HUES48 (cell line): ENCODE measurements around the gene CLMN.
A peak's percentile ranks its signal among the peaks of the same experiment; 100 is the strongest.

Source experiments
- H3K27ac ChIP-seq: one replicate; pipeline ENCODE4 v1.7.0; 2013; ENCODE audit warnings: low read depth, low read length, inconsistent platforms
- H3K27me3 ChIP-seq: 2 replicates; pipeline ENCODE4 v1.6.1; 2013; ENCODE audit warnings: mild to moderate bottlenecking, low read length; ENCODE audit not compliant: control insufficient read depth, insufficient read depth
- H3K36me3 ChIP-seq: 2 replicates; pipeline ENCODE4 v1.6.1; 2013; ENCODE audit warnings: low read length; ENCODE audit not compliant: control insufficient read depth, insufficient read depth
- H3K4me1 ChIP-seq: 2 replicates; pipeline ENCODE4 v1.6.1; 2013; ENCODE audit warnings: mild to moderate bottlenecking, low read length; ENCODE audit not compliant: control insufficient read depth, insufficient read depth
- H3K4me3 ChIP-seq: 2 replicates; pipeline ENCODE4 v1.5.1; 2013; ENCODE audit warnings: mild to moderate bottlenecking, low read depth, low read length
- H3K9ac ChIP-seq: 2 replicates; pipeline ENCODE4 v1.6.1; 2013; ENCODE audit warnings: mild to moderate bottlenecking, low read depth, low read length, moderate library complexity
- H3K9me3 ChIP-seq: 2 replicates; pipeline ENCODE4 v1.6.1; 2013; ENCODE audit warnings: low read length; ENCODE audit not compliant: control insufficient read depth, insufficient read depth

The CLMN gene

GRCh38 chr14:95320078-95320895 is 579 bp upstream of the CLMN start:
- peak overlapping the region; percentile 56 for H3K4me3 ChIP-seq
- H3K9ac ChIP-seq = no peak overlapping the region
- H3K4me1 ChIP-seq = peaks cover 7% of the 10 kb centered on the region; the same call in 1 of the 2 replicates
- peaks cover 24% of the 10 kb centered on the region for H3K27me3 ChIP-seq
- H3K9me3 ChIP-seq = no peaks in the 10 kb centered on the region
- no peak overlapping the region for H3K27ac ChIP-seq
- no peaks in the 10 kb centered on the region for H3K36me3 ChIP-seq

GRCh38 chr14:95318399-95319311 is 1.1 kb downstream of the CLMN start:
- Histone ChIP-seq H3K36me3 (no peaks in the 10 kb centered on the region), H3K27ac (no peak overlapping the region), H3K4me1 (peaks cover 7% of the 10 kb centered on the region; the same call in 1 of the 2 replicates), H3K27me3 (peaks cover 24% of the 10 kb centered on the region), H3K9ac (no peak overlapping the region), H3K9me3 (no peaks in the 10 kb centered on the region), H3K4me3 (peak overlapping the region; percentile 80)

GRCh38 chr14:95317817-95318343 is 1.8 kb downstream of the CLMN start:
- H3K27ac ChIP-seq = no peak overlapping the region
- H3K9me3 ChIP-seq = no peaks in the 10 kb centered on the region
- no peaks in the 10 kb centered on the region for H3K36me3 ChIP-seq
- no peak overlapping the region for H3K9ac ChIP-seq
- H3K27me3 ChIP-seq = peaks cover 24% of the 10 kb centered on the region
- peaks cover 7% of the 10 kb centered on the region; the same call in 1 of the 2 replicates for H3K4me1 ChIP-seq
- H3K4me3 ChIP-seq = no peak overlapping the region

- Histone ChIP-seq H3K4me3 (no peak overlapping the region), H3K9ac (no peak overlapping the region), H3K27ac (no peak overlapping the region), H3K27me3 (peaks cover 24% of the 10 kb centered on the region), H3K4me1 (peaks cover 7% of the 10 kb centered on the region; the same call in 1 of the 2 replicates), H3K36me3 (no peaks in the 10 kb centered on the region), H3K9me3 (no peaks in the 10 kb centered on the region)
Measured at GRCh38 chr14:95316821-95317220, 2.9 kb downstream of the CLMN start.

GRCh38 chr14:95315579-95315978 is 4.1 kb downstream of the CLMN start:
- H3K4me3 ChIP-seq = no peak overlapping the region
- no peaks in the 10 kb centered on the region for H3K9me3 ChIP-seq
- H3K36me3 ChIP-seq = no peaks in the 10 kb centered on the region
- peaks cover 3% of the 10 kb centered on the region; the same call in 1 of the 2 replicates for H3K4me1 ChIP-seq
- no peak overlapping the region for H3K27ac ChIP-seq
- H3K9ac ChIP-seq = no peak overlapping the region
- H3K27me3 ChIP-seq = peaks cover 18% of the 10 kb centered on the region

- H3K4me3 ChIP-seq = no peak overlapping the region
- no peak overlapping the region for H3K27ac ChIP-seq
- H3K27me3 ChIP-seq = peaks cover 18% of the 10 kb centered on the region
- H3K9ac ChIP-seq = no peak overlapping the region
- H3K36me3 ChIP-seq = no peaks in the 10 kb centered on the region
- no peaks in the 10 kb centered on the region for H3K9me3 ChIP-seq
- H3K4me1 ChIP-seq = no peaks in the 10 kb centered on the region
Measured at GRCh38 chr14:95315156-95315555, 4.6 kb downstream of the CLMN start.

- Histone ChIP-seq H3K36me3 (no peaks in the 10 kb centered on the region), H3K27me3 (peaks cover 18% of the 10 kb centered on the region), H3K27ac (no peak overlapping the region), H3K4me3 (no peak overlapping the region), H3K4me1 (no peaks in the 10 kb centered on the region), H3K9ac (no peak overlapping the region), H3K9me3 (no peaks in the 10 kb centered on the region)
Measured at GRCh38 chr14:95314609-95315008, 5.1 kb downstream of the CLMN start.

- H3K9ac ChIP-seq = no peak overlapping the region
Measured at GRCh38 chr14:95313707-95314106, 6.0 kb downstream of the CLMN start.

GRCh38 chr14:95313190-95313589 is 6.5 kb downstream of the CLMN start:
- Histone ChIP-seq H3K9ac (no peak overlapping the region), H3K36me3 (no peaks in the 10 kb centered on the region), H3K27ac (no peak overlapping the region), H3K4me1 (no peaks in the 10 kb centered on the region), H3K9me3 (no peaks in the 10 kb centered on the region), H3K27me3 (peaks cover 5% of the 10 kb centered on the region), H3K4me3 (no peak overlapping the region)

More at GRCh38 chr14:95313707-95314106, 6.0 kb downstream of the CLMN start:
- no peak overlapping the region for H3K4me3 ChIP-seq
- H3K27ac ChIP-seq = no peak overlapping the region
- no peaks in the 10 kb centered on the region for H3K36me3 ChIP-seq
- no peaks in the 10 kb centered on the region for H3K9me3 ChIP-seq
- H3K27me3 ChIP-seq = peaks cover 10% of the 10 kb centered on the region
- H3K4me1 ChIP-seq = no peaks in the 10 kb centered on the region

GRCh38 chr14:95312311-95312710 is 7.4 kb downstream of the CLMN start:
- H3K36me3 ChIP-seq = no peaks in the 10 kb centered on the region
- no peak overlapping the region for H3K27ac ChIP-seq
- H3K9me3 ChIP-seq = no peaks in the 10 kb centered on the region
- H3K27me3 ChIP-seq = no peaks in the 10 kb centered on the region
- H3K4me3 ChIP-seq = no peak overlapping the region
- H3K4me1 ChIP-seq = no peaks in the 10 kb centered on the region
- no peak overlapping the region for H3K9ac ChIP-seq
